ENCODE measurements around the gene ENTPD8.
A peak's percentile ranks its signal among the peaks of the same experiment; 100 is the strongest.

Gene ENTPD8

DNA sequence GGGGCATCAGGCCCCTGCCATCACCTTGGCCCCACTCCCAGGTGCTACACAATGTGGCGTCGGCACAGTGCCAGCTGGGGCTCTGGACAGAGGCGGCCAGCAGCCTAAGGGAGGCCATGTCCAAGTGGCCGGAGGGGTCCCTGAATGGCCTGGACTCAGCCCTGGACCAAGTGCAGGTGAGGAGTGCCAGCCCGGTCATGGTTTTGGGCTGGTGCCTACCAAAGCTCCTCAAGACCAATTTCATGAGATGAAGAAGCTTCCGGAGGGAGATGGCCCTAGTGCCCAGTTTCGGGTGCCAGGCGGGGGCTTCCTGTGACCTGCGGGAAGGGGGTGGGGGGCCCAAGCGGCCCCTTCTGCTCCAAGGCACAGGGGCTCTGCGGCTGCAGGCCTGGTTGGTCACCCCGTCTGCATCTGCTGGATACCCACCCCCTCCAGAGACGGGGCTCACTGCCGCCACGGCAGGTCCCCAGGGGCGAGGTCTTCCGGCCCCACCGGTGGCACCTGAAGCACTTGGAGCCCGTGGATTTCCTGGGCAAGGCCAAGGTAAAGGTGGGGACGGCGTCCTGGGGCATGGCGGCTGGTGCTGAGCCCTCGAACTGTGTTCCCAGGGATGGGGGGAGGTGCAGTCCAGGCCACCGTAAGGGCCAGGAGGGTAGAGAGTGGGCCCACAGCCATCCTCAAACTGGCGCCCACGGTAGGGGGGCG, 12.2 kb downstream of the ENTPD8 start:
- DNase-seq (ENCODE audit: low read depth), result no peak
- H3K4me3 ChIP-seq (ENCODE audit: low read depth, low read length), result no peak overlapping the region
- in situ Hi-C loops (cut with HindIII; ENCODE audit: low sequenced_read_pairs), result no loop called here
- TF ChIP-seq, protein P1, sequence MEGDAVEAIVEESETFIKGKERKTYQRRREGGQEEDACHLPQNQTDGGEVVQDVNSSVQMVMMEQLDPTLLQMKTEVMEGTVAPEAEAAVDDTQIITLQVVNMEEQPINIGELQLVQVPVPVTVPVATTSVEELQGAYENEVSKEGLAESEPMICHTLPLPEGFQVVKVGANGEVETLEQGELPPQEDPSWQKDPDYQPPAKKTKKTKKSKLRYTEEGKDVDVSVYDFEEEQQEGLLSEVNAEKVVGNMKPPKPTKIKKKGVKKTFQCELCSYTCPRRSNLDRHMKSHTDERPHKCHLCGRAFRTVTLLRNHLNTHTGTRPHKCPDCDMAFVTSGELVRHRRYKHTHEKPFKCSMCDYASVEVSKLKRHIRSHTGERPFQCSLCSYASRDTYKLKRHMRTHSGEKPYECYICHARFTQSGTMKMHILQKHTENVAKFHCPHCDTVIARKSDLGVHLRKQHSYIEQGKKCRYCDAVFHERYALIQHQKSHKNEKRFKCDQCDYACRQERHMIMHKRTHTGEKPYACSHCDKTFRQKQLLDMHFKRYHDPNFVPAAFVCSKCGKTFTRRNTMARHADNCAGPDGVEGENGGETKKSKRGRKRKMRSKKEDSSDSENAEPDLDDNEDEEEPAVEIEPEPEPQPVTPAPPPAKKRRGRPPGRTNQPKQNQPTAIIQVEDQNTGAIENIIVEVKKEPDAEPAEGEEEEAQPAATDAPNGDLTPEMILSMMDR (IDR thresholded peaks at IDR 0.05; ENCODE audit: low read depth, low read length, missing control alignments), result no peak

DNA sequence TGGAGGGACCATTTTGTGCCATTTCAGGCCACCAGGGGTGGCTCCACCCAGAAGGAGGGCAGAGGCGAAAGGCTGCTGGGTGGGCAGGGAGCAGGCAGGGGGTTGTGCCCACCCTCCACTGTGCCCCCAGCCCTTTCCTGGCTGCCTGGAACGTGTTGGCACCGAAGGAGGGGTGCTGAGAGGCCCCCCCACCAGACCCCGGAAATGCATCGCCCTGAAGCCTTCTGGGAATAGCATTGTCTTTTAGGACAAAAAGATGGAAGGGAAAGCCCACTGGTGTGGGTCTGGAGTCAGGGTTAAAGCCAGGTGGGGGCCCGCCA, 12.9 kb downstream of the ENTPD8 start:
- DNase-seq (ENCODE audit: low read depth), result no peak
- no peak overlapping the region for H3K4me3 ChIP-seq (ENCODE audit: low read depth, low read length)
- TF ChIP-seq, protein P1 (IDR thresholded peaks at IDR 0.05; ENCODE audit: low read depth, low read length, missing control alignments), result no peak
- in situ Hi-C loops (cut with HindIII; ENCODE audit: low sequenced_read_pairs), result no loop called here

DNA sequence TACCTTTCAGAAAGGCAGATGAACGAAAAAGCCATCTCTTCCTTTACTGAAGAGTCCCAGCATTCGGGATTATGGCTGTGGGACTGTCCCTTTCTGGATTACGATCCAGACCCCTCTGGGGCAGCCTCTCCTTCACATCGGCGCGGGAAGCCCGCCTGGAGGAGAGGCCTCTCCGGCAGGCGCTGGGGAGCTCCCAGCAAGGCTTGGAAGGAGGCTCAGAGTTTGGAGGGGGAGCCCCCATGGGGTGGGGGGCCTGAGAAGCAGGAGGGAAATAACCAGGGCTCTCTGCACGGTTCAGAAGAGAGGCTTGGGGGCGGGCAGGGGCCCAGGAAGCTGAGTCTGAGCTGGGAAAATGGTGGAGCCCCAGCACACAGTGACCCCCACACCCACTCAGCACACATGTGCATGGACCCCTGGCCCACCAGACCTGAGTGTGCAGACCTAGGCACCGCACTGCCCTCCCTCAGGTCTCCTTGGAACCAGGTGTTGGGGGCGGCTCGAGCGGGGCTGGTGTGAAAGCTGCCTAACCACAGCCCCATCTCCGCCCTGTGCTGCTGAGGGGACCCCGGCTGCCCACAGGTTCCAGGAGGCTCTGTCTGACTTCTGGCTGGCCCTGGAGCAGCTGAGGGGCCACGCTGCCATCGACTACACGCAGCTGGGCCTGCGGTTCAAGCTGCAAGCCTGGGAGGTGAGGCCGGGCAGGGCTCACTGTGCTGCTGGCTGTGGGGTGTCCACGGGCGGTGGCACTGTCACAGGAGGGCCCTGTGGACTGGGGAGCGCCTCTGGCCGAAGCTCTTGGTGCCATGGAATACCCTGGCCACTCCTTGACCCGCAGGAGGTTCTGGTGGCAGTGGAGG, 13.5 kb downstream of the ENTPD8 start:
- in situ Hi-C loops (cut with HindIII; ENCODE audit: low sequenced_read_pairs), result no loop called here
- H3K4me3 ChIP-seq (ENCODE audit: low read depth, low read length), result no peak overlapping the region
- TF ChIP-seq, protein P1 (IDR thresholded peaks at IDR 0.05; ENCODE audit: low read depth, low read length, missing control alignments), result no peak

DNA sequence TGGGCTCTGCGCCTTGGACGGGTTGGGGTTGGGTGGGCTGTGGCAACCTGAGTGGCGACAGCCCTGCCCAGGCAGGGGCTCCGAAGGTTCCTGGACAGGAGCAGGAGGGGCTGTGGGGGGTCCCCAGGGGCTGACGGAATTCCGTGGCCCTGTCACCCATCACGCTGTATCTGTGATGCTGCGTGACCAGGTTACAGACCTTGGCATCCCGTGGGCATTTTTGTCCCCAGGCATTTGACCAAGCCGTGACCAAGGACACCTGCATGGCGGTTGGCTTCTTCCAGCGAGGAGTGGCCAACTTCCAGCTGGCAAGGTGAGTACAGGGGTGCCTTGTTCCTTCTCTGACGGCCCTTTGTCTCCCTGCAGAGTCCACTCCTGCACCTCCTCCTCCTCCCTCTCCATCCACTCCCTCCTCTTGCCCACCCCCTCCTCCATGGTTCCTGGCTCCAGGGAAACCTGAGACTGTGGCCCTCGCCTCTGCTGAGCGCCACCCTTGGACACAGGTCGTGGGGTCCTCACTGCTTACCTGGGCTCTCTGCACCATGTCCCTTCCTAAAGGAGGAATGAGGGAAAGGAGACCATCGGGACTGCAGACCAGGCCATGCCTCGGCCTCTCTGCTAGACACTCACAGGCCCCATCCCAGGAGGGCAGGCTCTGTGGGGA, 15.0 kb downstream of the ENTPD8 start:
- in situ Hi-C loops (cut with HindIII; ENCODE audit: low sequenced_read_pairs), result no loop called here
- no peak overlapping the region for H3K4me3 ChIP-seq (ENCODE audit: low read depth, low read length)
- DNase-seq (ENCODE audit: low read depth), result no peak
- TF ChIP-seq, protein P1 (IDR thresholded peaks at IDR 0.05; ENCODE audit: low read depth, low read length, missing control alignments), result no peak

More for the DNA sequence above, 13.5 kb downstream of the ENTPD8 start:
- DNase-seq (ENCODE audit: low read depth), result no peak

DNA sequence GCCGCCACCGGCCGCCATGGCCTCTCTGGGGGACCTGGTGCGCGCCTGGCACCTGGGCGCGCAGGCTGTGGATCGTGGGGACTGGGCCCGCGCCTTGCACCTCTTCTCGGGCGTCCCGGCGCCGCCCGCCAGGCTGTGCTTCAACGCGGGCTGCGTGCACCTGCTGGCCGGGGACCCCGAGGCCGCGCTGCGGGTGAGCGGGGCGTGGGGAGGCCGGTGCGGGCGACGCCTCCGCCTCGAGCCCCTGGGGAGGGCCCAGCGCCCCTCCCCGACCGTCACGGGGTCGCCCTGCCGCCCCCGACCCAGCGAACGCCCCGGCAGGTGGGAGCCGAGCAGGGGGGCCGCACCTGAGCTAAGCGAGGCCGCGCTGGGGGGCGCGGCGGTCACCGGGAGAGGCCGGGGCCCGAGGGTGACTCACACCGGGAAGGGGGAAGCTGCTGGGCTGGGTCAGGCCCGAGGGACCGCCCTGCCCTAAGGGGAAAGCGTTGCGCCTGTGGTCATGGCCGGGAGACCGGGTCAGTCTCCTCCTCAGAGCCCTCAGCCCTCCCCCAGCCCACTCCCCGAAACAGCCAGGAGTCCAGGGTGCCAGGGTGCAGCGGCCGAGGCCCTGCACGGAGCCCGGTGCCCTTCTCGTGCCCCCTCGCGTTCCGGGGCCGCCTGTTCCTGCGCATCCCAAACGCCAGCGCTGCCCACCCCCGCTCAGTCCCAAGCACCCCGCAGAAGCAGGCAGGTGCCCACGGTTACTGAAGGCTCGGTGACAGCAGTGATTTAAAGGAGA, 17.5 kb downstream of the ENTPD8 start:
- TF ChIP-seq, protein P1 (IDR thresholded peaks at IDR 0.05; ENCODE audit: low read depth, low read length, missing control alignments), result no peak
- DNase-seq (ENCODE audit: low read depth), result no peak
- peak overlapping the region; percentile 27 for H3K4me3 ChIP-seq (ENCODE audit: low read depth, low read length)
- in situ Hi-C loops (cut with HindIII; ENCODE audit: low sequenced_read_pairs), result no loop called here
